Colonic mucosa (tissue), 4 donors: ENCODE results near the gene NKIRAS1. TPM values are rescaled to one million over a fixed set of nuclear protein-coding genes. Genes with fewer than 3 reads are reported as not detected.
"Not testable (repeated sequence)": the region's sequence is repeated elsewhere in the genome, so short reads cannot be mapped to it uniquely, and the experiment has no call there.

Experiments
- DNase-seq: peaks from one replicate; pipeline ENCODE4 v3.0.0-alpha.2; 2020
- H3K27ac ChIP-seq: fragments of 200-600 bp; one replicate; pipeline ENCODE4 v1.8.0; 2021
- H3K27me3 ChIP-seq: fragments of 200-600 bp; one replicate; pipeline ENCODE4 v1.8.0; 2021
- H3K36me3 ChIP-seq: fragments of 200-600 bp; one replicate; pipeline ENCODE4 v1.8.0; 2021
- H3K4me1 ChIP-seq: fragments of 200-600 bp; one replicate; pipeline ENCODE4 v1.8.0; 2021; ENCODE audit warnings: mild to moderate bottlenecking
- H3K4me3 ChIP-seq: fragments of 200-600 bp; one replicate; pipeline ENCODE4 v1.8.0; 2021
- H3K9ac ChIP-seq, 2 donors: one replicate each; pipeline ENCODE4 v1.7.0; 2013; ENCODE audit warnings: control low read depth in 2 of 2, low read depth in 2 of 2, low read length in 2 of 2
- H3K9me3 ChIP-seq: fragments of 200-600 bp; one replicate; pipeline ENCODE4 v1.8.0; 2021
- CTCF ChIP-seq: fragments of 200-600 bp; IDR thresholded peaks from one replicate; pipeline ENCODE4 v1.8.0; 2022; ENCODE audit warnings: antibody characterized with exemption, mild to moderate bottlenecking
- intact Hi-C: fragments of 100-400 bp; cut with DNase I; formaldehyde crosslinking; loops from one replicate; pipeline ENCODE4 v1.14.1; 2022
- total RNA-seq, 2 donors: library from RNA; stranded (reverse); fragmentation: NEBNext Ultra II Directional in 1 of 2; extraction: Animal tissue kit (Norgen Biotek cat#: 25700) in 1 of 2; gene quantifications; one replicate each; pipeline ENCODE4 v1.2.1, GENCODE V29; 2021
- donor health status: healthy.
- donor health status: DM: no; HTN: no; CAD: no.
- donor health status: DM: no; HTN: no; CAD: no.

Gene NKIRAS1
- total RNA-seq, 2 donors from 2014 or later, result 2.6 to 5.4 TPM

- H3K9me3 ChIP-seq, result no peaks in the 10 kb centered on the region
- no peak overlapping the region for H3K4me3 ChIP-seq
- no peak overlapping the region for H3K27ac ChIP-seq
- no peaks in the 10 kb centered on the region for H3K36me3 ChIP-seq
- no peaks in the 10 kb centered on the region for H3K27me3 ChIP-seq
- no peak for TF ChIP-seq CTCF
- no peak overlapping the region for H3K9ac ChIP-seq
- intact Hi-C loops, result no loop called here
- no peak for DNase-seq
- peaks cover 5% of the 10 kb centered on the region for H3K4me1 ChIP-seq
Measured at GRCh38 chr3:23920151-23920655, 3.4 kb upstream of the NKIRAS1 start.

- no peak overlapping the region for H3K9ac ChIP-seq
- no peaks in the 10 kb centered on the region for H3K9me3 ChIP-seq
- TF ChIP-seq CTCF, result no peak
- H3K27me3 ChIP-seq, result no peaks in the 10 kb centered on the region
- no peak for DNase-seq
- H3K4me3 ChIP-seq, result no peak overlapping the region
- no peak overlapping the region for H3K27ac ChIP-seq
- peaks cover 5% of the 10 kb centered on the region for H3K4me1 ChIP-seq
- intact Hi-C loops, result no loop called here
- H3K36me3 ChIP-seq, result no peaks in the 10 kb centered on the region
Measured at GRCh38 chr3:23919628-23920027, 2.8 kb upstream of the NKIRAS1 start.

GRCh38 chr3:23918331-23918730 lies 1.5 kb upstream of the NKIRAS1 start:
- H3K27me3 ChIP-seq, DNase-seq, H3K9me3 ChIP-seq, H3K36me3 ChIP-seq, H3K4me1 ChIP-seq, intact Hi-C loops: not testable (repeated sequence)
- Histone ChIP-seq H3K9ac (peak overlapping the region; percentile 88 to 95), H3K4me3 (peak overlapping the region; percentile 95), H3K27ac (peak overlapping the region; percentile 93)

- not testable (repeated sequence) for H3K9me3 ChIP-seq, H3K36me3 ChIP-seq, H3K4me1 ChIP-seq
Measured at GRCh38 chr3:23917679-23918303, 1.0 kb upstream of the NKIRAS1 start.

GRCh38 chr3:23916152-23916885 lies 471 bp downstream of the NKIRAS1 start:
- intact Hi-C loops, result no loop called here
- TF ChIP-seq CTCF, result no peak
- no peaks in the 10 kb centered on the region for H3K9me3 ChIP-seq
- peak overlapping the region; percentile 88 to 95 for H3K9ac ChIP-seq
- no peaks in the 10 kb centered on the region for H3K27me3 ChIP-seq
- peak; percentile 49 for DNase-seq
- H3K27ac ChIP-seq, result peak overlapping the region; percentile 93
- H3K4me1 ChIP-seq, result peaks cover 5% of the 10 kb centered on the region
- H3K36me3 ChIP-seq, result no peaks in the 10 kb centered on the region
- H3K4me3 ChIP-seq, result peak overlapping the region; percentile 95

More at GRCh38 chr3:23917679-23918303, 1.0 kb upstream of the NKIRAS1 start:
- H3K9ac ChIP-seq, result peak overlapping the region; percentile 88 to 95
- H3K27ac ChIP-seq, result peak overlapping the region; percentile 93
- H3K4me3 ChIP-seq, result peak overlapping the region; percentile 95
- intact Hi-C loops, DNase-seq, H3K27me3 ChIP-seq: not testable (repeated sequence)

- Histone ChIP-seq H3K27ac (no peak overlapping the region), H3K36me3 (no peaks in the 10 kb centered on the region), H3K4me3 (peak overlapping the region; percentile 95), H3K9me3 (no peaks in the 10 kb centered on the region), H3K4me1 (peaks cover 5% of the 10 kb centered on the region), H3K9ac (no peak overlapping the region), H3K27me3 (no peaks in the 10 kb centered on the region)
- no peak for DNase-seq
- intact Hi-C loops, result no loop called here
- TF ChIP-seq CTCF, result no peak
Measured at GRCh38 chr3:23915537-23916108, 1.2 kb downstream of the NKIRAS1 start.
